NCI-H2196 treated with DMSO at 0.1 percent for 48 hours (cell line): ENCODE data around the gene SERINC5.
"Not testable (repeated sequence)": the region's sequence is repeated elsewhere in the genome, so short reads cannot be mapped to it uniquely, and the experiment has no call there.

ENCODE experiments used
- DNase-seq: peaks from one replicate; lab custom pipeline; 2025; ENCODE audit not compliant: unreplicated experiment; lab: John Stamatoyannopoulos, UW

SERINC5 gene

GRCh38 chr5:80175337-80175736 lies 80.5 kb downstream of the SERINC5 start:
- no peak for DNase-seq

GRCh38 chr5:80174790-80175189 lies 81.1 kb downstream of the SERINC5 start:
- DNase-seq, result no peak

- no peak for DNase-seq
These were observed 83.7 kb downstream of the SERINC5 start for GRCh38 chr5:80172067-80172695.

- no peak for DNase-seq
These were observed 85.7 kb downstream of the SERINC5 start for GRCh38 chr5:80170117-80170535.

GRCh38 chr5:80168388-80169028 lies 87.3 kb downstream of the SERINC5 start:
- no peak for DNase-seq

- no peak for DNase-seq
These were observed 90.4 kb downstream of the SERINC5 start for GRCh38 chr5:80165452-80165851.

GRCh38 chr5:80161165-80161564 lies 94.7 kb downstream of the SERINC5 start:
- no peak for DNase-seq

GRCh38 chr5:80160242-80160641 lies 95.6 kb downstream of the SERINC5 start:
- no peak for DNase-seq

GRCh38 chr5:80159133-80159815 lies 96.6 kb downstream of the SERINC5 start:
- DNase-seq, result no peak

- no peak for DNase-seq
These were observed 99.7 kb downstream of the SERINC5 start for GRCh38 chr5:80156156-80156555.

GRCh38 chr5:80154749-80155148 lies 101.1 kb downstream of the SERINC5 start:
- DNase-seq, result no peak

GRCh38 chr5:80154289-80154688 lies 101.6 kb downstream of the SERINC5 start:
- DNase-seq, result not testable (repeated sequence)

GRCh38 chr5:80153586-80154126 lies 102.2 kb downstream of the SERINC5 start:
- no peak for DNase-seq

- DNase-seq, result no peak
These were observed 103.1 kb downstream of the SERINC5 start for GRCh38 chr5:80152778-80153177.

GRCh38 chr5:80151890-80152289 lies 104.0 kb downstream of the SERINC5 start:
- no peak for DNase-seq

GRCh38 chr5:80150731-80151130 lies 105.1 kb downstream of the SERINC5 start:
- no peak for DNase-seq

GRCh38 chr5:80149161-80149609 lies 106.7 kb downstream of the SERINC5 start:
- DNase-seq, result no peak

- no peak for DNase-seq
These were observed 108.6 kb downstream of the SERINC5 start for GRCh38 chr5:80147119-80147815.

- no peak for DNase-seq
These were observed 109.8 kb downstream of the SERINC5 start for GRCh38 chr5:80146046-80146445.

- DNase-seq, result no peak
These were observed 112.4 kb downstream of the SERINC5 start for GRCh38 chr5:80143491-80143890.

- DNase-seq, result no peak
These were observed 112.9 kb downstream of the SERINC5 start for GRCh38 chr5:80142996-80143395.
